Osteocyte (in vitro differentiated cells): ENCODE results near the gene RHEX. TPM values are rescaled to one million over a fixed set of nuclear protein-coding genes. Genes with fewer than 3 reads are reported as not detected.

Experiments
- DNase-seq: peaks from one replicate; pipeline ENCODE4 v3.0.0; 2021; ENCODE audit warnings: mixed read lengths; ENCODE audit not compliant: unreplicated experiment; ENCODE audit errors: extremely low spot score
- H3K27ac Mint-ChIP-seq: one replicate; pipeline ENCODE4 v1.8.0; 2021; ENCODE audit warnings: mild to moderate bottlenecking, mixed read lengths; ENCODE audit not compliant: unreplicated experiment
- H3K27me3 Mint-ChIP-seq: one replicate; pipeline ENCODE4 v1.8.0; 2021; ENCODE audit warnings: mixed read lengths; ENCODE audit not compliant: unreplicated experiment
- H3K36me3 Mint-ChIP-seq: one replicate; pipeline ENCODE4 v1.8.0; 2021; ENCODE audit warnings: mixed read lengths; ENCODE audit not compliant: unreplicated experiment
- H3K4me1 Mint-ChIP-seq: one replicate; pipeline ENCODE4 v1.8.0; 2021; ENCODE audit warnings: mixed read lengths; ENCODE audit not compliant: unreplicated experiment
- H3K4me3 Mint-ChIP-seq: one replicate; pipeline ENCODE4 v1.8.0; 2021; ENCODE audit warnings: mild to moderate bottlenecking, moderate library complexity, mixed read lengths; ENCODE audit not compliant: unreplicated experiment
- H3K9me3 Mint-ChIP-seq: one replicate; pipeline ENCODE4 v1.8.0; 2021; ENCODE audit warnings: mixed read lengths; ENCODE audit not compliant: unreplicated experiment
- total RNA-seq: library from RNA; stranded (reverse); gene quantifications from 2 replicates; pipeline ENCODE4 v1.2.1, GENCODE V29; 2021
- TF ChIP-seq, protein P1 (sequence below): fragments of 200-600 bp; sonication (generic); IDR thresholded peaks from 2 replicates; pipeline ENCODE4 v1.5.0; 2021; ENCODE audit warnings: antibody characterized with exemption, mild to moderate bottlenecking, moderate library complexity

The RHEX gene
- total RNA-seq, 1 donor from 2014 or later: not detected

GRCh38 chr1:206112600-206113301 lies 59.8 kb downstream of the RHEX start:
- no peak overlapping the region for H3K27ac Mint-ChIP-seq
- no peak overlapping the region for H3K4me3 Mint-ChIP-seq
- H3K9me3 Mint-ChIP-seq: no peaks in the 10 kb centered on the region
- DNase-seq: peak; percentile 73
- peaks cover 34% of the 10 kb centered on the region for H3K27me3 Mint-ChIP-seq
- TF ChIP-seq, protein P1, sequence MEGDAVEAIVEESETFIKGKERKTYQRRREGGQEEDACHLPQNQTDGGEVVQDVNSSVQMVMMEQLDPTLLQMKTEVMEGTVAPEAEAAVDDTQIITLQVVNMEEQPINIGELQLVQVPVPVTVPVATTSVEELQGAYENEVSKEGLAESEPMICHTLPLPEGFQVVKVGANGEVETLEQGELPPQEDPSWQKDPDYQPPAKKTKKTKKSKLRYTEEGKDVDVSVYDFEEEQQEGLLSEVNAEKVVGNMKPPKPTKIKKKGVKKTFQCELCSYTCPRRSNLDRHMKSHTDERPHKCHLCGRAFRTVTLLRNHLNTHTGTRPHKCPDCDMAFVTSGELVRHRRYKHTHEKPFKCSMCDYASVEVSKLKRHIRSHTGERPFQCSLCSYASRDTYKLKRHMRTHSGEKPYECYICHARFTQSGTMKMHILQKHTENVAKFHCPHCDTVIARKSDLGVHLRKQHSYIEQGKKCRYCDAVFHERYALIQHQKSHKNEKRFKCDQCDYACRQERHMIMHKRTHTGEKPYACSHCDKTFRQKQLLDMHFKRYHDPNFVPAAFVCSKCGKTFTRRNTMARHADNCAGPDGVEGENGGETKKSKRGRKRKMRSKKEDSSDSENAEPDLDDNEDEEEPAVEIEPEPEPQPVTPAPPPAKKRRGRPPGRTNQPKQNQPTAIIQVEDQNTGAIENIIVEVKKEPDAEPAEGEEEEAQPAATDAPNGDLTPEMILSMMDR: no peak
- peaks cover 7% of the 10 kb centered on the region for H3K4me1 Mint-ChIP-seq
- no peaks in the 10 kb centered on the region for H3K36me3 Mint-ChIP-seq

DNA sequence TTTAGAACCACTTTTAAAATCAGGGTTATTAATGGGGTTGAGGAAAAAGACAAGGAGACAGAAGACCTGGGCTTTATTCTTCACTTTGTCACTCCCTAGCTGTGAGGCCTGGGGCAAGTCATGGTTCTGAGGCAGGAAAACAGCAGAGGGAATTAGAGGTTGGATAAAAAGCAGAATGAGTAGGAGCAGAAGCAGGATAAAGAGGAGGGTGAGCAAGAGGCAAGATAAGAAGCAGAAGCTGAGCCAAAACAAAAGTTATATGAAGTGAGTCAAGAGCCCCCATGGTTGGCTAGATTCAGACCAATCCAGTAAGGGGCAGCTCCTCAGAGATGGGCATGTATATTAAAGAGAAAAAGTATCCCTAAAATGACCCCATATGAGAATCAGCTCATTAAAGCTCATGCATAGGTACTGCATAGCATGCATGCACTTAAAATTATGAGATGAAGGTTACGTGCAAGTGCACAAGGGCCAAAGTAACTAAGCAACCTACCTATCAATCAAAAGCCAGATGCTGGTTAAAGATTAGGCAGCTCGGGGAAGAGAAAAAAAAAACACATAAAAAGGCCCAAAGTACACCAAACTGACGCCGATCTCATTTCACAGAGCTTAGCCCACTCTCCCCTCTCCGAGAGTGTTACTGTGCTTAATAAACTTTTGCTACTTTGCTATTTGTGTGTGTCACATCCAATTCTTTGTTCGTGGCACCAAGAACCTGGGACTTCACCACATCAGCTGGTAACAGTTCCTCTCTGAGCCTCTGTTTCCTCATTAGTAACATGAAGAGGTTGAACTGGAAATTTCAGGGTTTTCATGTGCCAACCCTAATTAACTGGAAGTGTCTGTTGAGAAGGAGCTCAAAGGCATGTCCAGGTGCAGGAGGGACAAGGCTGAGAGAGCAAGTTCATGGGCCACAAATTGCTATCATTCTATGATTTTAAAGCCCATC lies 62.0 kb downstream of the RHEX start:
- DNase-seq: peak; percentile 27
- H3K36me3 Mint-ChIP-seq: no peaks in the 10 kb centered on the region
- H3K9me3 Mint-ChIP-seq: peaks cover 1% of the 10 kb centered on the region
- peaks cover 9% of the 10 kb centered on the region for H3K4me1 Mint-ChIP-seq
- H3K4me3 Mint-ChIP-seq: no peak overlapping the region
- TF ChIP-seq, protein P1: no peak
- H3K27me3 Mint-ChIP-seq: peaks cover 34% of the 10 kb centered on the region
- no peak overlapping the region for H3K27ac Mint-ChIP-seq

- DNase-seq: peak; percentile 72
- Mint-ChIP-seq H3K9me3 (peaks cover 9% of the 10 kb centered on the region), H3K27ac (no peak overlapping the region), H3K36me3 (no peaks in the 10 kb centered on the region), H3K4me1 (peaks cover 9% of the 10 kb centered on the region), H3K4me3 (no peak overlapping the region), H3K27me3 (peaks cover 42% of the 10 kb centered on the region)
- TF ChIP-seq, protein P1: no peak
Observed at GRCh38 chr1:206115791-206116190, 62.8 kb downstream of the RHEX start.

GRCh38 chr1:206116191-206116872 lies 63.4 kb downstream of the RHEX start:
- peaks cover 9% of the 10 kb centered on the region for H3K4me1 Mint-ChIP-seq
- H3K9me3 Mint-ChIP-seq: peaks cover 13% of the 10 kb centered on the region
- peak overlapping the region; percentile 67 for H3K4me3 Mint-ChIP-seq
- H3K36me3 Mint-ChIP-seq: no peaks in the 10 kb centered on the region
- no peak overlapping the region for H3K27ac Mint-ChIP-seq
- TF ChIP-seq, protein P1: no peak
- DNase-seq: peak; percentile 82
- H3K27me3 Mint-ChIP-seq: peaks cover 47% of the 10 kb centered on the region
